Dermis blood vessel endothelial cell (primary cell): ENCODE results near the gene NPRL2. TPM values are rescaled to one million over a fixed set of nuclear protein-coding genes. Genes with fewer than 3 reads are reported as not detected.
A peak's percentile ranks its signal among the peaks of the same experiment; 100 is the strongest.

Experiments used
- DNase-seq: peaks from one replicate; pipeline ENCODE4 v3.0.0; 2010
- total RNA-seq: library from RNA; depleted of rRNA; stranded (reverse); fragments of >200 nt; gene quantifications from 2 replicates; pipeline ENCODE4 v1.2.3, GENCODE V29; 2014

Gene NPRL2
- total RNA-seq, 1 donor from 2014 or later = 16.8 TPM

GRCh38 chr3:50373146-50374051 lies 22.8 kb upstream of the NPRL2 start:
- no peak for DNase-seq

- no peak for DNase-seq
Observed at GRCh38 chr3:50372349-50372748, 21.8 kb upstream of the NPRL2 start.

- no peak for DNase-seq
Observed at GRCh38 chr3:50371133-50371685, 20.6 kb upstream of the NPRL2 start.

- DNase-seq = peak; percentile 57
Observed at GRCh38 chr3:50370594-50370993, 20.0 kb upstream of the NPRL2 start.

GRCh38 chr3:50369012-50369670 lies 18.6 kb upstream of the NPRL2 start:
- DNase-seq = no peak

GRCh38 chr3:50365842-50366220 lies 15.3 kb upstream of the NPRL2 start:
- no peak for DNase-seq

- peak; percentile 73 for DNase-seq
Observed at GRCh38 chr3:50365080-50365841, 14.7 kb upstream of the NPRL2 start.

- no peak for DNase-seq
Observed at GRCh38 chr3:50364573-50365079, 14.1 kb upstream of the NPRL2 start.

- DNase-seq = no peak
Observed at GRCh38 chr3:50359760-50360110, 9.2 kb upstream of the NPRL2 start.

GRCh38 chr3:50358911-50359759 lies 8.6 kb upstream of the NPRL2 start, which contains the start of gene TMEM115:
Gene TMEM115, minus strand, starts transcription at chr3:50359521. Its CDS starts 458 bp downstream, at chr3:50359063.
- DNase-seq = peak; percentile 99

- DNase-seq = no peak
Observed at GRCh38 chr3:50358355-50358910, 7.9 kb upstream of the NPRL2 start.

- no peak for DNase-seq
Observed at GRCh38 chr3:50357481-50357880, 6.9 kb upstream of the NPRL2 start.

GRCh38 chr3:50356553-50356952 lies 6.0 kb upstream of the NPRL2 start:
- DNase-seq = peak; percentile 44

- no peak for DNase-seq
Observed at GRCh38 chr3:50355829-50356552, 5.4 kb upstream of the NPRL2 start.

GRCh38 chr3:50354850-50355249 lies 4.3 kb upstream of the NPRL2 start:
- DNase-seq = no peak

GRCh38 chr3:50354186-50354764 lies 3.7 kb upstream of the NPRL2 start:
- DNase-seq = no peak

GRCh38 chr3:50353245-50354004 lies 2.9 kb upstream of the NPRL2 start:
- no peak for DNase-seq

- peak; percentile 40 for DNase-seq
Observed at GRCh38 chr3:50352781-50353180, 2.2 kb upstream of the NPRL2 start.

- no peak for DNase-seq
Observed at GRCh38 chr3:50351323-50351697, 735 bp upstream of the NPRL2 start.

- no peak for DNase-seq
Observed at GRCh38 chr3:50350213-50350526, 405 bp downstream of the NPRL2 start.
